EL (cell line): ENCODE measurements around the gene SLC66A2.

Experiments used
- DNase-seq: peaks from one replicate; pipeline ENCODE4 v3.0.0-alpha.2; 2016

The SLC66A2 gene

DNA sequence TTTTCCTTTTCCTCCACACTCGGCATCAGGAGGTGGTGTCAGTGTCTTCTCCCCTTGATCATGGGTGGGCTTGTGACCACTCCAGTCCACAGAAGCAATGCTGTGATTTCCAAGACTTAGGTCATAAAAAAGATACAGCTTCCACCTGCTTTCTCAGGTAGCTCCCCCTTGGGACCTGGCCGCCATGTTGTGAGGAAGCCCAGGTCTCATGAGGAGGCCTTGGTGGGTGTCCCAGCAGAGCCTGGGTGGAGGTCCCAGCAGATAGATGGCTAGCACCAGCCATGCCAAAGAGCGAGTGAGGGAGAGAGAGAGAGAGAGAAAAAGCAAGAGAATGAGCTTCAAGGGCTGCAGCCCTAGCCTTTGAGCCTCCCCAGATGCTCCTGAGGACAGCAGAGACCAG, 16.0 kb downstream of the SLC66A2 start:
- DNase-seq = no peak

DNA sequence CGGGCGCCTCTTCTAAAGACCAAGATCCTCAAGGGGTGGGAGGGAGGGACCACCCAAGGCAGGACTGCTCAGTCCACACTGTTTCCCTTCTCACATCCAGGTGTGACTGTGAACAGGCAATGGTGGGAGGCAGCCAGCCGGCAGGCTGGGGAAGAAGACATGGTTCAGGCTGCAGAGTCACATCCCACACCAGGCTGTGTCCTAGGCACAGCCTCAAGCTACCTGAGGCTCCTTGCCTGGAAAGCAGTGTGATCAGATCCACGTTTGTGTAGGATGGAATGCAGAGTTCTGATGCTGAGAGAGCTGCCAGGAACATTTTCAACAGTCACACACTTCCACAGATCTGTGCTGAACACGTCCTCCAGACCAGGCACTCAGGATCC, 16.4 kb downstream of the SLC66A2 start:
- DNase-seq = no peak

DNA sequence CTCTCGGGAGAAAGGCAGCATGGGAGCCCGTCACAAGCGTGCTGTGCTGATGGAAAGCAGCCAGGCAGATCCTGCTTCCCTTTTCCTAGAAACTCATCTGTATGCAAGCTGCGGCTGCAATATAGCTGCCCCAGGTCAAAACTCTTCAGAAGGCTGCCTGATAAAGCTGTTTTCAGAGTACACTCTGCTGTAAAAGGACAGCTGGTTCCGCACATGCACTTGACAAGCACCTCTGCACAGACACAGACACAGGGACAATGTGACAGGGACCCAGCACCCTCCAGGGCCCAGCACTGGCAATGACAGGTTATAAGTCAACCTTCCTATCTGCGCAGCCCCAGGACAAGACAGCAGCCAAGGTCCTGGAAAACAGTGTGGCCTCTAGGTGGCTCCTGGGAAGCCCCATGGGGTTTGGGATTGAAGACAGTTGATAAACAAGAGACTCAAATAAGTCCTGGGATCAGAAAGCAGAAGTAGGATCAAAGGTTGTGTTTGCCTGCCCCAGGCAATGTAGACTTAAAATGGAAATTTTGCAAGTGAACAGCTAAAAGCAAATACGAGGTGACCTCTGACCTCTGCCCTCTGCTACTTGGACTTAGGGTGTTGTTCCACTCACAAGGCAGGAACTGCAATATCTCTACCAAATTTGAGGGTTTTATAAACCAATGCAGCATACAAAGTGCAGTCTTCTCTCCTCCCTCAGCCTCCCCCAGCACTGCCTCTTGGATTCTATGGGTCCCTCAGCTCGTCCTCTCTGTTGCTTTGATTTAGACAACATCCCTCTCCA, 16.9 kb downstream of the SLC66A2 start:
- DNase-seq = no peak

DNA sequence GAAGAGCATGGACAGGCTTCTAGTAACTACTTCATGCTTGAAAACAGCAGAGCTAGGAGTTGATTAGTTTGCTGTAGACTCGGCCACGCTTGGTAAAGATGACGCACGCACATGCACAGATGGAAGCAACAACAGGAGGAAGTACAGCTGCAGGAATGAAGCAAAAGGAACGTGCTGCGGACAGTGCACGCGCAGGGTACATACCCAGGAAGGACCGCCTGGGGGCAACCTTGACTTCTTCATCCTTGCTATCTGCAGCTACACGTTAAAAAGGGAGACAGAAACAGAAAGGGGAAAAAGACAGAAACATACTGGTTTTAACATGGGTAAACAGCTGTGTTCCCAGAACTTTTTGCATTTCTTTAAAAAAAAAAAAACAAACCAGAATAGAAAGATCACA, 17.7 kb downstream of the SLC66A2 start:
- peak; percentile 80 for DNase-seq

DNA sequence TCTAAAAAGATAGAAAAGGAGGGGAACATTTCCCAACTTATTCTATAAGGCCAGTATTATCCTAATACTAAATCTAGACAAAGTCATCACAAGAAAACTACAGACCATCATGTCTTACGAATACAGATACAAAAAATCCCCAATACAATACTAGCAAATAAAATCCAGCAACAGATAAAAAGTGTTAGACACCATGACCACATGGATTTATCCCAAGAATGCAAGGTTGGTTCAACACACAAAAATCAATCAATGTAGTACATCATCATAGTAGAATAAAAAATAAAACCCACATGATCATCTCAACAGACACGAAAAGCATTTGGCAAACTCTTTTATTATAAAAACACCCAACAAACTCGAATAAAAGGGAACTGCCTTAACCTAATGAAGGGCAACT, 18.5 kb downstream of the SLC66A2 start:
- DNase-seq = no peak

DNA sequence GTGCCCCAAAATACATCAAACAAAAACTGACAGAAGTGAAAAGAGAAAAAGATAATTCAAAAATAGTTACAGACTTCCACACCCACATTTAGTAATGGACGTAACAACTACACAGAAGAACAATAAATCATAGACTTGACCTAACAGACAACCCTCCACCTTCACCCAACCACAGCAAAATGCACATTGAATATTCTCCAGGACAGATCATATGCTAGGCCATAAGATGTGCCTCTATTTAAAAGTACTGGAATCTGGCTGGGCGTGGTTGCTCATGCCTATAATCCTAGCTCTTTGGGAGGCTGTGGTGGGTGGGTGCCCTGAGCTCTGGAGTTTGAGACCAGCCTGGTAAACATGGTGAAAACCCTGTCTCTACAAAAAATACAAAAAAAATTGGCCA, 20.0 kb downstream of the SLC66A2 start:
- DNase-seq = no peak

DNA sequence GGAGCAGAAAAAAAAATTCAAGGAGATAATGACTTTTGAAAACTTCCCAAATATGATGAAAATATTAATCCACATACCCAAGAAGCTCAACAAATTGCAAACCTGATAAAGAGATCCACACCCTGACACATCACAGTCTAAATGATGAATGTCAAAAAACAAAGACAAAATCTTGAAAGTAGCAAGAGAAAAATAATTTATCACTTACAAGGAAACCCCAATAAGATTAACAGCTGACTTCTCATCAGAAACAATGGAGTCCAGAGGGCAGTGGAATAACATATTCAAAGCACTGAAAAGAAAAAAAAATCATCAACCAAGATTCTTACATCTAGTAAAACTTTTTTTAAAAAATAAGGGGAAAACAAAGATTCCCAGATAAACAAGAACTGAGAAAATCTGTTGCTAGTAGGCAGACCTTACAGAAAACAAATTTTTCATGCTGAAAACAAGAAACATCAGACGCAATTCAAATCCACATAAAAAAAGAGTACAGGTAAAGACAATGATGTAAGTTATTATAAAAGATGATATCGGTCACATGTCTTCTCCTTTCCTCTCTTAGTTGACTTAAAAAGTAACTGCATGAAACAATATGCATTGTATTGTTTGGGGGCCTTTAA, 21.3 kb downstream of the SLC66A2 start:
- DNase-seq = no peak

DNA sequence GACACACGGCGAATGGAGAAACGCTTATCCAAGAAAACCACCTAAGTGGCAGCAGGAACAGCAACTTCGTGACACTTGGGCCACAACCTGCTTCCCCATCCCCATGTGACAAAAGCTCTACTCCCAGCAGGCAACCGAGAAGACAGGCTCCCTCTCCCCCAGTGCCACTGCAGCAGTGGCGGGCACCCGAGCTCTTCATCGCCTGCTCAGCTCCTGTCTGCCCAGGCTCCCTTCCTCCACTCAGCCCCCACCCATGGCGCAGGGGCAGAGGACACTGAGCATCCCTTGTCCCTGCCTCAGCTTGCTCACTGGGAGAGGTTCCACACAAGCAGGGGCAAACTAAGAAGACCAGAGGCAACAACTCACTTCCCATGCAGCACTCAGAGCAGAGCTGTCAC, 22.9 kb downstream of the SLC66A2 start:
- no peak for DNase-seq

DNA sequence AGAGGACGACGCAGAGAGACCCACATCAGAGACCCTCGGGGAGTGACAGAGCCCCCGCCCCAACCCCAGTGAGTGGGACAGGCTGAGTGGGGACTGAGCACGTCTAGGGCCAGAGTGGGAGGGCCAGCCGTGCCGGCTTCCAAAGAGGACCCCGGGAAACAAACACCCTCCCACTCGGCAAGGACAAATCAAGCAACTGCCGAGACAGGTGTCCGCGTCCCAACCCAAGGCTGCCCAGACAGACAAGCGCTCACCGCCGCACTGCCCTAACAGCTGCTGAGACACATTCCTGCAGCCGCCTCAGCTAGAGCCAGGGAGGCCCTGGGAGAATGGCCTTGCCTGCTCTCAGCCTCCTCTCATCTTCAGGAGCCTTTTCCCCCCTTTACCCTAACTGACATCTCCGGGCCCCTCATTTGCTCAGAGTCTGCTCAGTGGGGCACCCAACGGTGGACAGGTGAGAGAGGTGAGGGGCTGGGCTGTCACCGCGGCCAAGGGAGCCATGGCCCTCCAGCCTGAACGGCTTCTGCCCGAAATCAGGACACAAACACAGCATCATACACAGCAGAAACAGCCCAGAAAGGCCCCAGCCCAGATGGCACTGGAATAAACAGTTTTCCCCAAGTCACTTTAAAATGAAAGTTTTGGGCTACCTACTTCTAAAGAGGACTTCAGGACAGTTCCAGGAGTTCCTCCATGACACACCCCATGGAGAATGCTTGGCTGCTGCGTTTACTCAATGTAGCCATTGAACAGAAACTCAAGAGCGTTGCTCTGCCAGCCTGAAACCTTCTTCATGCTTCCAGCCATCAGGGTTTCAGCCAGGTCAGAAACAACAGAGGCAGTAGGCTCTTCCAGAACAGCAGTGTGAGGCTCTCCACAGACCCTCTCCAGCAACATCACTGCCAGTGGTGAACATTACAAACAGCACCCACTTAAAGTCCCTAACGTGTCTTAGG, 23.6 kb downstream of the SLC66A2 start:
- no peak for DNase-seq

DNA sequence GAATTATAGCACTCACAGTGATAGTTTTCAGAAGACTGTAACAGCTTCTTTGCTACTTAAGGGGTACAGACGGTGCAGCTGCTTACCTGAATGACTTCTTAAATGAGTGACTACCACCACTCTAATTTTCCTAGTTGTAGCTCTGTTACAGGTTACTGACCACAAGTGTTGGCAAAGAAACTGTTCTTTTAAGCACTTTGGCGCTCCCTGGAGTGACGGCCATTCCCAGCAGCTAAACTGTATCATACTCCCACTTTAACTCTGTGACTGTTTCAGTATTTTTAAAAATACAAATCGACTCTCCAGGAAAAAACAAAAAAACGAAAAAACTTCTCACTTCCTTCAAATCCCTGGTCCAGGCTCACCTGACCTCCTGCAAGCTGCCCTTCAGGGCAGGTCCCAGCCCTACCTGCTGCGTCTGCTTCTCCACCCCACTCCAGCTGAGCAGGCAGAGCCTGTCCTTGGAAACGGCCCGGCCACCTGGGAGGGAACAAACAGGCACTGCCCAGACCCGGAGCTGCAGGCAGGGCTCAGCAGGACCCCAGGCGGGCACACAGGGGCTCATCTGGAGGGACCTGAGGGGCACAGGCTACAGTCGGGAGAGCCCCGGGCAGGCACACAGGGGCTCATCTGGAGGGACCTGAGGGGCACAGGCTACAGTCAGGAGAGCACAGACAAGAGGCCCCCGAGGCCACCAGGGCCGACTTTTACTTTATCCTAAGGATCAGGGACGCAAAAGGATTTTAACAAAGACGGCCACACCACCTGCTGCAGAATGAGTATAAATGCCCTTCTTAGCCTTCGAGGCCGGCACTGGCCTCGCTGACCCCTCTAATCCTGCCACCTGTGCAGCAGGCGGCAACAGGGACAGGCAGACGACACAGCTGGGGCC, 24.5 kb downstream of the SLC66A2 start:
- no peak for DNase-seq

DNA sequence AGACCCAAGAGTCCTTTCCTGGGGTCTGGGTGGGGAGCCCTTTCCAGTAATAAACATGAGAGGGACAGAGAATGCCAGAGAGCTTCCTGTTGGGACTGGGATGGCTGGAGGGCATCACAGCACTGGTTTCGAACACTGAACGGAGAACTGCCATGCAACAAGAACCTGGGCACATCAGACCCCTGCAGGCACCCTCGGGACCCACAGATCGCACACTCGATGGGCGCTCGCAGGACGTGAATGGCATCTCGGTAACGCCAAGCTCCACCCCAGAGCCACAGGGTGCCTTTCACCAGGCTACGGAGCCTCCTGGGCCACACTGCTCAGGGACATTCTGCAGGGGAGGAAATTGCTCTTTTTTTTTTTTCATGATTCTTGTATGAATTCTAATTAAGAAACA, 25.1 kb downstream of the SLC66A2 start:
- no peak for DNase-seq

DNA sequence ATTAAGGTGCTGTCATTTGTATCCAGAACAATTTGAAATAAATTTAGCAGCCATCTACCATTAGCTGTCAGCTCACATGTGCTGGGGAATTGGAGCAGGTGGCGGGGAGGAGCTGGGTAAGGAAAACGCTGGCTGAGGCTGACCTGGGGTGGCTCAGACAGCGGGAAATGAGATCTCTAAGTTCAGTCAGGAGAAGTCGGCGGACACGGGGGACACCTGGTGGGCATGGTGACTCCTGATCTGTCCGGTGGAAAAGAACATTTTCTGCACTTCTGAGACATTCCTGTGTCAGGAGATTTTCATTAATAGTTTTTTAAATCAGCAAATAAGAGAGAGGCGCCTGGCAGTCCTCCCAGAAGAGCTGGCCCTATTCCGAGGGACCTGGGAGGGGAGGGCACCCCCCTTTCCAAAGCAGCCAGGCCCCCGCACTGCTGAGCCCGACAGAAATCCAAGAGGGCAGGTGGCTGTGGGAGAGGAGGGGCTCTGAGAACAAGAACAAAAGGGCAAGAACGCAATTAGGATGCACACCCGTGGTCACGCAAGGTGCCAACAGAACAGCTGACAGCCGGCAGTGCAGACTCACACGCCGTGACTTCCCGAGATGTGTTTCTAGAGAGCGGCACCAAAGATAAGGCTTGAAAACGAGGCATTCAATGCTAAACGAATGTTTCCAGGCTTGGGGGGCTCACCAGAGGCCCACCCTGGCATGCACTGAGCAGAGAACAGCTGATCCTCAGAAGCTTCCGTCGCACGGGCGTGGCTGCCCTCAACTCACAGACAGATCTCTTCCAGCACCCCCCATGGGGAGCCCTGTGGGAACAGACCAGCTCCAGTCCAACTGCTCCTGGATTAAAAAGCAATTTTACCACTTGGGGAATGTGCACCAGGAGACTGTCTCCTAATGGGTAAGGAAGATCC, 26.4 kb downstream of the SLC66A2 start:
- DNase-seq = no peak

DNA sequence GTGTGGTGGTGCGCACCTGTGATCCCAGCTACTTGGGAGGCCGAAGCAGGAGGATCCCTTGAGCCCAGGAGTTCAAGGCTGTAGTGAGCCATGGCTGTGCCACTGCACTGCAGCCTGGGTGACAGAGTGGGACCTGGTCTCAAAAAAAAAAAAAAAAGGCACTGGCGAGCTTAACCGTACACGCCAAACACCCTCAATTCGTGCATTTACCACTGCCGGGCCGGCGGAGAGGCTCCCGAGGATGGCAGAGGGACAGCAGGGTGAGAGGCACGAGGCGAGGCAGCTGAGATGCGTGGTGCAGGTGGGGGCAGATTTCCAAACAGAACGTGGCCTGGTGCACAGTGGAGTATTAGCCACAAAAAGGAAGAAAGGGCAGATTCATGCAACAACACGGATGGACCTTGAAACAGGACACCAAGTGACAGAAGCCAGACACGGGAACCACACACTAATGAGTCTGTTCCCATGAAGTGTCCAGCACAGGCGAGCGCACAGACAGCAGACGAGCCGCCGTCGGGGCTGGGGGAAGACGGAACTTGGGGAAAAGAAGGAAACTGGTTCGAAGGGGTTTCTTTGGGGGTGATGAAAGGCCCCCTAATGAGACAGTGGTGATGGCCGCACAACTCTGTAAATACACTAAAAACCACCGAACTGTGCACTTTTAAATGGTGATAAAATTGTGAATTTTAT, 27.4 kb downstream of the SLC66A2 start:
- DNase-seq = no peak

DNA sequence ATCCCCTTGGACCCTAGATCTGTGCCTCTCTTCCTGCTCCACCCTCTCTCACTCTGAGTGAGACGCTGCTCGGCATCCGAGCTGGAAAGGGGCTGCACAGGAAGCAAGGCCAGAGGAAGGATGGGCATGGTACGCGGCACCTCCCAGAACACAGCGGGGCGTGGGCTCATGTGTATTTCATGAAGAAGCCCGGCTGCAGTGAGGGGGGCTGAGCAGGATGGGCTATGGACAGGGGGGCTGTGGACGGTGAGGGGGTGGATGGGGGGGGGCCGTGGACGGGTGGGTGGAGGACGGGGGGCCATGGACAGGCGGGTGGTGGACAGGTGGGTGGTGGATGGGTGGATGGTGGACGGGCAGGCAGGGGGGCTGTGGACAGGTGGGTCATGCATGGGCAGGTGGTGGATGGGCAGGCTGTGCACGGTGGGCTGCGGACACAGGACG, 28.5 kb downstream of the SLC66A2 start:
- DNase-seq = no peak

DNA sequence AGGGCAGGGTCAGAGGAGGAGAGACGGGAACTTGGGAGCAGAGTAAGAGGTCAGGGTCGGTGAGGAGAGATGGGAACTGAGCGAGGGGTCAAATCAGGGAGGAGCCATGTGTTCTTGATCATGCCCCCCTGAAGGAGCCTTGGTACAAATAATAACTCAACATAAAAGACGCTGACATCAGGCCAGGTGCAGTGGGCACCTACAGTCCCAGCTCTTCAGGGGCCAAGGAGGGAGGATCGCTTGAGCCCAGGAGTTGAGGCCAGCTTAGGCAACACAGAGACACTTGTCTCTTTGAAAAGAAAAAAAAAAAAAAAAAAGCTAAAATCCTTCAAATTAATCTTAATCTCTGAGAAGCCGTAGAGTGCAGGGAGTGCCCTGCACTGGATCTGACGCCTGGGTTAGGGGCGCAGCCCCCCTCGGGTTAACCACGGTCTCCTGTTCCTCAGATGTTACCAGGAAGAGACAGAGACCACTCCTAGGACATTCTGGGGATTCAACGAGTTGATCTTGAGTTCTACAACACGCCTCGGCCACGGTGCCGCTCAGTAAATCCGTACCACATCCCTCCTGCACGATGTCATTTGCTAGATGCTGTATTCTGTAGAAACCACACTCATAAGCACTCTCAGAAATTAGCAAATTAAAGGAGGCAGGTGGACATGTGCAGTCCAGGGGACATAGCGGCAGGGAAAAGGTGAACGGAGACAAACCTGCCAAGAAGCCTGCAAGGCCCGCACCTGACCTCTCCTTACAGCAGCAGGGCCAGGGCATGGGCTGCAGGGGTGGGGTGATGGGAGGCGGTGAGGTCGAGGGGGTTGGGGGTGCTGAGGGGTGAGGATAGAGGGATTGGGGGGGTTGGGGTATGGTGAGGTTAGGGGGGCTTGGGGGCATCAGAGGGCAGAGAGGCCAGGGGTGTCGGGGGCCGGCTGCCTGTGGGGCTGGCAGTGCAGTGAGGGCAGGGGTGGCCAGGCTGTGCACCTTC, 29.2 kb downstream of the SLC66A2 start:
- no peak for DNase-seq

DNA sequence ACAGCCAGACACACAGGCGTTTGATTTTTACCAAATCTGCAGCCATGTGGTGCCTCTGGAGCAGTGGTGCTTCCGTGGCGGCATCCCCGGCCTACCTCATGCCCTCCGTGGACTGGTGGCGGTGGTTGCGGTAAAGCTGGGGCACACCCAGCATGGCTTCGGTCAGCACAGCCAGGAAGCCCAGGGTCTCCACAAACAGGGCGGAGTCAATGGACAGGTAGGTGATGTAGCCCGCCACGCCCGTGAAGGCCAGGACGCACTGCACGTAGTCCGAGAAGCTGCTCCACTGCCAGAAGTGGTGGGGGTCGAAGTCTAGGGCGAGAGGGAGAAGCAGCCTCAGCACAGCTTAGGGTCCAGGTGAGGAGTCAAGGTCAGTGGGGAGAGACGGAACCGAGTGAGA, 32.4 kb downstream of the SLC66A2 start:
- DNase-seq = no peak

DNA sequence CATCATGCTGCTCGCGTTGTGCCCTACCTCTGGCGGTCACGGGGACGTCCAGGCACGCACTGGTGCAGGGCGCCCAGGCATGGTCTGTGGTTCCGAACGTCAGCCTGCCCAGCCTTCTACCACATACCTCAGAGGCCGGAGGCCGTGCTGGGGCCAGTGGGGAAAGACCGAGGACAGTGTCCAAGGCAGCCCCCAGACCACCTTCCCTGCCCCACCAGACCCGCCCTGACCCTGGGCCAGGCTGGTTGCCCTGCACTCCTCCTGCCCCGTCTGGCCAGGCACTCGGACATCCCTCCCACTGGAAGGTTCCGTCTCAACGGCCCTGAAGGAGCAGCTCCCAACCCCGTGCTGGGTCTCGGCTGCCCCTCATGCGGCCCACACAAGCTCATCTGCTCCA, 32.8 kb downstream of the SLC66A2 start:
- no peak for DNase-seq

DNA sequence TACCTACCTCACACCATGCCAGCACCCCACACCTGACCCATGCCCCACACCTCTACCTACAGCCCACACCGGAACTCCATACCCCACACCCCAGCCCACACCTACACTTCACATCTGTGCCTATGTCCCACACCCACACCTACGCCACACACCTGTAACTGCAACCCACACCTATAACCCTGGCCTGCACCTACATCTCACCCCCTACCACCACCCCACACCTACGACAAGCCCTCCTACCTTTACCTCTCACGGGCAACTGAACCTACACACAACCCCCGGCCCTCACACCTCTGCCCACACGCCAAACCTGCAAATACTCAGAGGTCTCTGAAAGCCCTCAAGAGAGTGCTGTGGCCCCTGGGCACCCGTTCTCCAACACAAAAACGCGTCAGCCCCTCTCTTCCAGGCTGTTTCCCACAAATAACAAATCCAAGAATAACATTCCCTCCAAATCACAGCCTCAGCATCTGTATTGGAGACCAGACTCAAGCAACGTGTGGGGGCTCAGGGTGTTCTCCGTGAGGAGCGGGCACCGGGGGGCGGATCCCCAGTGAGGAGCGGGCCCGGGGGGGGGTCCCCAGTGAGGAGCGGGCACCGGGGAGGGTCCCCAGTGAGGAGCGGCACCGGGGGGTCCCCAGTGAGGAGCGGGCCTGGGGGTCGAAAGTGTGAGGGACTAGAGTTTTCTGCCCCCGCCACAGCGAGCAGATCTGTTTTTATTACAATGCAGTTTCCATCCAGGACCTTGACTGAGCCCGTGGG, 33.4 kb downstream of the SLC66A2 start:
- no peak for DNase-seq
